Small intestine (tissue), 7 donors: Measurements from ENCODE around the gene CFAP119. TPM values are rescaled to one million over a fixed set of nuclear protein-coding genes. Genes with fewer than 3 reads are reported as not detected.

ENCODE experiments used
- DNase-seq, 2 donors: peaks; one replicate each; pipeline versions ENCODE4 v3.0.0 to v3.0.0-alpha.2; 2013
- FAIRE-seq: peaks from 2 replicates; lab custom pipeline; 2012; peaks lifted over from hg19 to GRCh38; lab: Jason Lieb, UNC
- H3K27ac ChIP-seq, 3 donors: one replicate each; pipeline ENCODE4 v1.5.1; 2013; ENCODE audit warnings: low read length in 2 of 3, mild to moderate bottlenecking in 2 of 3, control low read depth in 1 of 3, inconsistent platforms in 1 of 3, low read depth in 1 of 3, moderate library complexity in 1 of 3
- H3K27me3 ChIP-seq, 3 donors: one replicate each; pipeline ENCODE4 v1.6.1; 2013; ENCODE audit warnings: low read length in 3 of 3, inconsistent platforms in 1 of 3; ENCODE audit not compliant: control insufficient read depth in 3 of 3, insufficient read depth in 3 of 3
- H3K36me3 ChIP-seq, 3 donors: one replicate each; pipeline ENCODE4 v1.6.1; 2013; ENCODE audit warnings: low read length in 3 of 3, inconsistent platforms in 1 of 3, low read depth in 1 of 3, mild to moderate bottlenecking in 1 of 3, moderate library complexity in 1 of 3; ENCODE audit not compliant: control insufficient read depth in 3 of 3, insufficient read depth in 2 of 3
- H3K4me1 ChIP-seq, 3 donors: one replicate each; pipeline ENCODE4 v1.6.1; 2013; ENCODE audit warnings: low read length in 2 of 3, inconsistent platforms in 1 of 3, low read depth in 1 of 3, mild to moderate bottlenecking in 1 of 3, moderate library complexity in 1 of 3; ENCODE audit not compliant: control insufficient read depth in 3 of 3, insufficient read depth in 2 of 3
- H3K4me3 ChIP-seq, 3 donors: one replicate each; pipeline ENCODE4 v1.5.1; 2013; ENCODE audit warnings: low read length in 3 of 3, control low read depth in 1 of 3, inconsistent platforms in 1 of 3, low read depth in 1 of 3, mild to moderate bottlenecking in 1 of 3, moderate library complexity in 1 of 3
- H3K9me3 ChIP-seq, 2 donors: one replicate each; pipeline ENCODE4 v1.6.1; 2013; ENCODE audit warnings: low read depth in 1 of 2, low read length in 1 of 2; ENCODE audit not compliant: control insufficient read depth in 2 of 2, insufficient read depth in 1 of 2
- WGBS, 3 donors: extraction: QIAGEN DNeasy Blood & Tissue Kit; methylation state at CpG; one replicate each; pipeline ENCODE4 v1.1.7; 2013; 5-methylcytosine and 5-hydroxymethylcytosine counted together
- polyA plus RNA-seq, 4 donors: library from polyadenylated mRNA; stranded (reverse) in 3 of 4; unstranded in 1 of 4; fragments of 200-250 nt in 3 of 4; fragments of 120-200 nt in 1 of 4; gene quantifications; one replicate each; pipeline versions ENCODE4 v1.2.1 to v1.2.3, GENCODE V29; 2013
- donor health status: healthy with polysubstance abuse.
- donor health status: control.
- donor health status: control.
- donor health status: Bipolar disorder and iron deficiency.
- donor health status: healthy.

The CFAP119 gene
- polyA plus RNA-seq, 4 donors: 2.4 to 6.5 (median 5.1) TPM

DNA sequence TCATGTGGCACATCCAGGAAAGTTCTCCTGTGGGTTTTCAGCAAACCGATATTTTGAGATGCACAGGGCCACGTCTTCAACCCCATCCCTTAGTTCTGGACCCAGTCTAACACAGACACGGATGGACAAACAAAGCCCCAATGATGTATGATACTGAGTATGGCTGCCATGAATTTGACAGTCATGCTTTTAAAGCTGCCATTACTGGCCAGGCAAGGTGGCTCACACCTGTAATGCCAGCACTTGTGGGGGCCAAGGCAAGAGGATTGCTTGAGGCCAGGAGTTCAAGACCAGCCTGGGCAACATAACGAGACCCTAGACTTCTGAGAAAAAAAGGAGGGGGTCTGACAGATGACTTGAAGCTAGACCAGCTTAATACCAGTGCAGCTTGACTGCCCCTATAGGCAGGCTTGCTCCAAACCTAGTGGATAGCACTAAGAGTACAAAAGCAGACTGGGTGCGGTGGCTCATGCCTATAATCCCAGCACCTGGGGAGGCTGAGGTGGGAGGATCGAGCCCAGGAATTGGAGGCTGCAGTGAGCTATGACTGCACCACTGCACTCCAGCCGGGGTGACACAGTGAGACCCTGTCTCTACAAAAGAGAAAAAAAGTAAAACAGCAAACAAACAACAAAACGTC, 35.9 kb upstream of the CFAP119 start:
- no peaks in the 10 kb centered on the region for H3K4me1 ChIP-seq
- WGBS, 3 donors: 70 to 72% (median 71%) methylated on average over 8 of the region's 8 CpGs
- H3K9me3 ChIP-seq: no peaks in the 10 kb centered on the region
- no peak for FAIRE-seq
- H3K4me3 ChIP-seq: no peak overlapping the region
- H3K27ac ChIP-seq: no peak overlapping the region
- H3K36me3 ChIP-seq: no peaks in the 10 kb centered on the region
- no peak for DNase-seq
- H3K27me3 ChIP-seq: no peaks in the 10 kb centered on the region

DNA sequence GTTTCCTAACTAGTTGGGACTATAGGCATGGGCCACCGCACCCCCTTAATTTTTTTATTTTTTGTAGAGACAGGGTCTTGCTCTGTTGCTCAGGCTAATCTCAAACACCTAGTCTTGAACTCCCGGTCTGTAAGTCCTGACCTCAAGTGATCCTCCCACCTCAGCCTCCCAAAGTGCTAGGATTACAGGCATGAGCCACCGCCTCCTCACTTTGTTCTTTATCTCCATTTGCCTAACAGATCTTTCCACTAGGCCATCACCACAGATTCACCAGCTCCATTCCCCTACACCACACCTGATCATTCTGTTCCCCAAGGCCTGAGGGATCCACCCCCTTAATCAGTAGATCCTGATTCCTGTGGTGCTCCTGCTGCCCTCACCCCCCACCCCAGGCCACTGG, 32.8 kb upstream of the CFAP119 start:
- H3K36me3 ChIP-seq: no peaks in the 10 kb centered on the region
- H3K4me3 ChIP-seq: no peak overlapping the region
- H3K27ac ChIP-seq: no peak overlapping the region
- no peaks in the 10 kb centered on the region for H3K4me1 ChIP-seq
- DNase-seq (no peak), FAIRE-seq (no peak)
- no peaks in the 10 kb centered on the region for H3K9me3 ChIP-seq
- WGBS, 3 donors: 92 to 97% (median 93%) methylated on average over 3 of the region's 3 CpGs
- no peaks in the 10 kb centered on the region for H3K27me3 ChIP-seq

DNA sequence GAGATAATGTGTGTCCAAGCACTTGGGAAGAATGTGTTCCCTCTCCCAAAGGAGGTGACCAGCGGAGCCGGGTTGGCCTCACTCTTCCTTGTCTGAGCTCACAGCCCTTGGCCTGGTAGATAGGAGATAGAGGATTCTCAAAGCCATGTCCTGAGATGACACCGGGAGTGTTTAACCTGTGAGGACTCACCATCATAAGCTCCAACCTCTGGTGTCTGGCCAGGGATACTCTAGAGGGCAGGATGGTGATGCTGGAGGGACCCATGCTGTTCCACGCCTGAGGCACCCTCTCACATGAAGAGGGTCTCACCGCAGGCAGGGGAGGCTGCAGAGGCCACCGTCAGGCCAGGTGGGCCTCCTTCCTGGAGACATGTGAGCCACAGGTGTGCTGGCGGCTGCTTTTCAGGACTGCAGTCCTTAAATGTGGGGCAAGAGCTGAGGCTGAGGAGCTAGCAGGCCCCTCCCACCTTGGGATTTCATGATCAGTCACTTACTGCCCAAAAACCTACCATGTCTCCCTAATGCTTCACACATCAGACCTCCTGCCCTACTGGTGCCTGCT, 31.7 kb upstream of the CFAP119 start:
- no peak overlapping the region for H3K27ac ChIP-seq
- H3K9me3 ChIP-seq: no peaks in the 10 kb centered on the region
- H3K4me1 ChIP-seq: peaks cover 0 to under 1% (median 0%) of the 10 kb centered on the region in 3 donors
- no peaks in the 10 kb centered on the region for H3K27me3 ChIP-seq
- H3K36me3 ChIP-seq: no peaks in the 10 kb centered on the region
- no peak overlapping the region for H3K4me3 ChIP-seq
- WGBS, 3 donors: 83 to 92% (median 87%) methylated on average over 6 to 7 of the region's 7 CpGs
- FAIRE-seq: no peak
- DNase-seq: no peak

- peak; percentile 53 to 56 for DNase-seq
- Histone ChIP-seq H3K4me3 (peak overlapping the region; percentile 75 to 88 (median 75)), H3K9me3 (no peaks in the 10 kb centered on the region), H3K27me3 (no peaks in the 10 kb centered on the region), H3K36me3 (peaks cover 0 to 30% (median 7%) of the 10 kb centered on the region in 3 donors), H3K27ac (peak overlapping the region; percentile 63 to 90 (median 80)), H3K4me1 (peaks cover 0 to 25% (median 4%) of the 10 kb centered on the region in 3 donors)
- no peak for FAIRE-seq
- 16 to 31% (median 28%) methylated on average over 11 of the region's 11 CpGs for WGBS, 3 donors
These were observed 25.9 kb upstream of the CFAP119 start for GRCh38 chr16:30787613-30788378.

- 1 to 3% (median 2%) methylated on average over 35 to 37 of the region's 37 CpGs for WGBS, 3 donors
- no peak for FAIRE-seq
- peak; percentile 68 to 90 for DNase-seq
- Histone ChIP-seq H3K9me3 (no peaks in the 10 kb centered on the region), H3K27ac (peak within 1 kb of the TSS; percentile 63 to 90 (median 80)), H3K4me1 (peaks cover 0 to 25% (median 4%) of the 10 kb centered on the region in 3 donors), H3K27me3 (no peaks in the 10 kb centered on the region), H3K4me3 (peak within 1 kb of the TSS; percentile 75 to 88 (median 75)), H3K36me3 (peaks cover 4 to 37% (median 8%) of the 10 kb centered on the region in 3 donors)
These were observed 25.2 kb upstream of the CFAP119 start, which contains the start of gene ZNF629 for GRCh38 chr16:30786936-30787612. ZNF629 (minus strand) TSS chr16:30787205; CDS start chr16:30784482, 2,723 bp downstream.

DNA sequence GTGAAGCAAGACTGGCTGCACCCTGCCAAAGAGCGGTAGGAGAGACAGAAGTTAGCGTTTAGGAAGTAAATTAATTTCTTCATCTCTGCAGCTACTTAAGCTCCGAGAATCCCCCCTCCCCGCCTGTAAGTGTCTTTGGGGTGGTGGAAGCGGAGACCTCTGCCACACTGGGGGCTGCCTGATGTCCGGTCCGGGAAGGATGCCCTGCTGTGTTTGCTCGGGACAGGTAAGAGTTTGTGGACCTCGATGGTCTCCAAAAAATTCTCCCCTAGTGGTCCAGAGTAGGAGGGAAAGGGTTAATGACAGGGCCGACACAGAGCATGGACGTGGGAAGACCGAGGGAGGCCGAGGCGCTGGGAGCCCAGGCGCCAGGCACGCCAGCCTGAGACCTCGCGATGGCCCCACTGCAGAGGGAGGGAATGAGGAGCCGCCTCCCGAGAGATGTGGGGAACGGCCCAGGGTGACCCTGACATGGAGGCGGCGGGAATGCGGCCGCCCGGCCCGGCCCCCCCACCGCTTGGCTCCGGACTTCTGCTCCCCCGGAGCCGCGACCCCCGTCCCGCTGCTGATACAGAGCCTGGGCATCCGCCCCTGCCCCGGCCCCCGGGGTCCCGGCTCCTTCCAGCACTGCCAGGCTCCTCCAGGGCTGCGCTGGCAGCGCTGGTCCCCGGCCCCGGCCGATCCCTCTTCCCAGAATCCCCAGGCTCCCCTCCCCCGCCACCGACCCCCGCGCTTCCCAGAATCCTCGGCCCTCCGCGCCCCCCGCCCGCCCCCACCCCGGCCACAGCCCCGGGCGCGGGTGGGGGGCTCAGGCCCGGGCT, 24.5 kb upstream of the CFAP119 start:
- Histone ChIP-seq H3K9me3 (no peaks in the 10 kb centered on the region), H3K36me3 (peaks cover 5 to 44% (median 8%) of the 10 kb centered on the region in 3 donors), H3K27me3 (no peaks in the 10 kb centered on the region), H3K4me3 (peak overlapping the region; percentile 75 to 88 (median 75)), H3K27ac (peak overlapping the region; percentile 13 to 80 (median 45)), H3K4me1 (peaks cover 0 to 25% (median 4%) of the 10 kb centered on the region in 3 donors)
- FAIRE-seq (no peak), DNase-seq (peak; percentile 47 to 68)
- WGBS, 3 donors: 5 to 10% (median 9%) methylated on average over 26 to 57 of the region's 57 CpGs

- Histone ChIP-seq H3K4me3 (peak overlapping the region in 1 of 3 donors; percentile 88), H3K27ac (peak overlapping the region in 1 of 3 donors; percentile 52), H3K27me3 (no peaks in the 10 kb centered on the region), H3K36me3 (peaks cover 5 to 50% (median 8%) of the 10 kb centered on the region in 3 donors), H3K4me1 (peaks cover 0 to 25% (median 4%) of the 10 kb centered on the region in 3 donors), H3K9me3 (no peaks in the 10 kb centered on the region)
- FAIRE-seq (no peak), DNase-seq (peak in 1 of 2 donors; percentile 48)
- WGBS, 3 donors: 66 to 73% (median 72%) methylated on average over 7 of the region's 7 CpGs
These were observed 23.6 kb upstream of the CFAP119 start for GRCh38 chr16:30785126-30786106.
